ENCODE results near the gene UNC5C.

GRCh38 chr4:95450294-95450693 is 98.5 kb downstream of the UNC5C start:
- TF ChIP-seq CTCF (conservative IDR thresholded peaks at IDR 0.05; ENCODE audit: low read depth, low read length) (no peak), POLR2A (IDR thresholded peaks at IDR 0.05; ENCODE audit: low read depth, low read length) (no peak), SMC3 (IDR thresholded peaks at IDR 0.05; ENCODE audit: low read depth, low read length) (no peak), RFX5 (IDR thresholded peaks at IDR 0.05; ENCODE audit: low read depth, low read length) (no peak)
